HFFc6 (cell line): ENCODE data around the gene ATP11A. TPM values are rescaled to one million over a fixed set of nuclear protein-coding genes. Genes with fewer than 3 reads are reported as not detected.
"Not testable (repeated sequence)": the region's sequence is repeated elsewhere in the genome, so short reads cannot be mapped to it uniquely, and the experiment has no call there.

Experiments
- DNase-seq: peaks from one replicate; pipeline ENCODE4 v3.0.0-alpha.2; 2018
- H3K27ac Mint-ChIP-seq: 2 replicates; pipeline ENCODE4 v1.8.0; 2020; ENCODE audit warnings: mild to moderate bottlenecking, mixed read lengths
- H3K27me3 Mint-ChIP-seq: 2 replicates; pipeline ENCODE4 v1.8.0; 2021; ENCODE audit warnings: mild to moderate bottlenecking, moderate library complexity, mixed read lengths; ENCODE audit not compliant: insufficient read depth
- H3K36me3 Mint-ChIP-seq: 2 replicates; pipeline ENCODE4 v1.8.0; 2021; ENCODE audit warnings: low read depth, mixed read lengths
- H3K4me1 Mint-ChIP-seq: 2 replicates; pipeline ENCODE4 v1.8.0; 2020; ENCODE audit warnings: low read depth, mixed read lengths
- H3K4me3 Mint-ChIP-seq: 2 replicates; pipeline ENCODE4 v1.8.0; 2020; ENCODE audit warnings: mild to moderate bottlenecking, moderate library complexity, mixed read lengths
- H3K9me3 Mint-ChIP-seq: 2 replicates; pipeline ENCODE4 v1.8.0; 2020; ENCODE audit warnings: mild to moderate bottlenecking, mixed read lengths
- CTCF ChIP-seq: fragments of 200-600 bp; sonication (generic); IDR thresholded peaks from 2 replicates; pipeline ENCODE4 v1.5.0; 2021; ENCODE audit warnings: antibody characterized with exemption, mild to moderate bottlenecking
- total RNA-seq, 6 experiments: library from RNA; stranded (reverse); fragmentation: NEBNext Ultra II Directional; extraction: Animal tissue kit (Norgen Biotek cat#: 25700); gene quantifications; 2 replicates in 1 of 6; 3 replicates in 5 of 6; pipeline ENCODE4 v1.2.3, GENCODE V29; 2021

ATP11A gene
- total RNA-seq, 6 experiments from 2014 or later = 4.3 to 29.9 (median 6.5) TPM

- DNase-seq = no peak
- TF ChIP-seq CTCF = no peak
- Mint-ChIP-seq H3K27me3 (no peaks in the 10 kb centered on the region), H3K36me3 (peaks cover 21% of the 10 kb centered on the region), H3K4me1 (peaks cover 10% of the 10 kb centered on the region; the same call in 1 of the 2 replicates), H3K4me3 (no peak overlapping the region), H3K9me3 (peaks cover 11% of the 10 kb centered on the region), H3K27ac (no peak overlapping the region)
Measured at GRCh38 chr13:112800057-112800456, 110.2 kb downstream of the ATP11A start.

GRCh38 chr13:112800807-112801206 lies 111.0 kb downstream of the ATP11A start:
- not testable (repeated sequence) for H3K27ac Mint-ChIP-seq, H3K27me3 Mint-ChIP-seq, DNase-seq, H3K4me3 Mint-ChIP-seq, H3K4me1 Mint-ChIP-seq
- peaks cover 11% of the 10 kb centered on the region for H3K9me3 Mint-ChIP-seq
- peaks cover 16% of the 10 kb centered on the region for H3K36me3 Mint-ChIP-seq

DNA sequence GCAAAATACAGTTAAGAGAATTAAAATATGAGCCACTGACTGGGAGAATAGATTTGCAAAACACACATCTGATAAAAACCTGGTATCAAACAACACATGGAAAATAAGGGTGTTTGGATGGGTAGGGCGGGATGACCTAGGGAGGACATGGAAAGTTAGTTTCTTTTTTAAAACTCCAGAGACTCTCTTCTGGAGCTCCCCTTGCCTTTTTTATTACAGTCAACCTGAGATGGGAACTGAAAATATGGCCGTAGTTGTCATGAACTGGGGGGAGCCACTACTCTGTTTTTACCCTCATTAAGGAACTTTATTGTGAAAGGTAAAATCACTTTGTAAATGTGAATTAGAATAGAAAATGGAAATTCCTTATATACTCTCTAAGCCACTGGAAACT lies 113.0 kb downstream of the ATP11A start:
- Mint-ChIP-seq H3K4me3 (peak overlapping the region; percentile 3; the same call in 1 of the 2 replicates), H3K27me3 (no peaks in the 10 kb centered on the region), H3K9me3 (peaks cover 11% of the 10 kb centered on the region), H3K4me1 (peaks cover 10% of the 10 kb centered on the region; the same call in 1 of the 2 replicates), H3K36me3 (peaks cover 19% of the 10 kb centered on the region), H3K27ac (no peak overlapping the region)
- DNase-seq = no peak
- TF ChIP-seq CTCF = no peak

GRCh38 chr13:112803422-112803821 lies 113.6 kb downstream of the ATP11A start:
- H3K4me3 Mint-ChIP-seq = no peak overlapping the region
- TF ChIP-seq CTCF = no peak
- no peaks in the 10 kb centered on the region for H3K27me3 Mint-ChIP-seq
- H3K36me3 Mint-ChIP-seq = peaks cover 19% of the 10 kb centered on the region
- peaks cover 11% of the 10 kb centered on the region for H3K9me3 Mint-ChIP-seq
- H3K4me1 Mint-ChIP-seq = peaks cover 10% of the 10 kb centered on the region; the same call in 1 of the 2 replicates
- DNase-seq = no peak
- H3K27ac Mint-ChIP-seq = no peak overlapping the region

GRCh38 chr13:112804374-112804773 lies 114.5 kb downstream of the ATP11A start:
- no peak for TF ChIP-seq CTCF
- H3K27ac Mint-ChIP-seq = no peak overlapping the region
- H3K9me3 Mint-ChIP-seq = peaks cover 7% of the 10 kb centered on the region
- H3K27me3 Mint-ChIP-seq = no peaks in the 10 kb centered on the region
- DNase-seq = no peak
- H3K36me3 Mint-ChIP-seq = peaks cover 14% of the 10 kb centered on the region; the same call in 1 of the 2 replicates
- no peak overlapping the region for H3K4me3 Mint-ChIP-seq
- peaks cover 10% of the 10 kb centered on the region; the same call in 1 of the 2 replicates for H3K4me1 Mint-ChIP-seq

DNA sequence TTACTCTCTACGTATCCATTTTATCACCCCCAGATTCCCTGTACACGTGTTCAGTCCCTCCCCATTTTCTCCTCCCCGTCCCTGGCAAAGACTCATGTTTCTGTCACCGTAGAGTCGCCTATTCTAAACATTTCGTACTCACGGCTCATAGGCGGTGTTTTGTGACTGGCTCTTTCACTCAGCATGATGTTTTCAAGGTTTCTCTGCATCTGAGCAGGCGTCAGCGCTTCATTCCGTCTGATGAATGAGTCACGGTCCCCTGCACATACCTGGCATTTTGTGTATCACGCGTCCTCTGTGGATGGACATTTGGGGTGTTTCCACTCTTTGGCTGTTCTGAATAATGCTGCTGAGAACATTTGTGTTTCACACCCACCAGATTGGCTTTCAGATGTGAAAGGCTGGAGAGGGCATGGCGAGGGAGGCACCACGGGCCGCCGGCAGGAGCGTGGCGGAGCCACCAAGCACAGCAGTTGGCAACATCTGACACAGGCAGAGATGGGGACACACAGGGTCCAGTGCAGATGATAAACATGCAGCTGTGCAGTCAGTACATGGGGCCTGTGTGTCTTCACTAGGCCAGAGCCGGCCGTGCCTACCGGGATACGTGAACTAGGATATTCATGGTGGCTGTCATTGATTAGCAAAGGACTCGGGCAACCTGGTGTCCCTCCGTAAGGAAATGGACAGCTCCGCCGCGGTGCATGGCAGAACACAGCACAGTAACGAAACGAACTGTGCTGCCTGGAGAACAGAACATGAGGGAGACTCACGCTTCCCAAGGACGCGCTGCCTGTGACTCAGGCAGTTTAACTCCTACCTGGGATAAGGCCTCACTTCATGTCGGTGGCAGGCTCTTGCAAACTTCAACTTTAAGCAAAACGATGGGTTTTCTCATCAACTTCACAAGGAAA lies 117.2 kb downstream of the ATP11A start:
- Mint-ChIP-seq H3K27me3 (no peaks in the 10 kb centered on the region), H3K36me3 (peaks cover 7% of the 10 kb centered on the region; the same call in 1 of the 2 replicates), H3K4me1 (peaks cover 10% of the 10 kb centered on the region; the same call in 1 of the 2 replicates), H3K4me3 (no peak overlapping the region), H3K9me3 (no peaks in the 10 kb centered on the region; the same call in 1 of the 2 replicates), H3K27ac (no peak overlapping the region)
- DNase-seq = no peak
- TF ChIP-seq CTCF = no peak
